CD4-positive, alpha-beta T cell (primary cell): ENCODE data around the gene MAGEB6. TPM values are rescaled to one million over a fixed set of nuclear protein-coding genes. Genes with fewer than 3 reads are reported as not detected.

ENCODE experiments used
- ATAC-seq: fragments of 200-7000 bp; cut with Tn5 transposase; one replicate; pipeline ENCODE4 v1.10.0; 2022; ENCODE audit warnings: mild to moderate bottlenecking; ENCODE audit not compliant: poor library complexity
- CTCF ChIA-PET: fragments of 350-600 bp; sonication (Branson Sonifier 250); formaldehyde crosslinking; loops from one replicate; lab custom pipeline; 2021; ENCODE audit warnings: antibody characterized with exemption, inconsistent platforms; lab: Charles Lee
- POLR2A ChIA-PET: fragments of 350-600 bp; sonication (Branson Sonifier 250); formaldehyde crosslinking; loops from one replicate; lab custom pipeline; 2021; ENCODE audit warnings: antibody characterized with exemption, inconsistent platforms; lab: Charles Lee
- DNase-seq, 14 experiments: peaks; one replicate each; pipeline ENCODE4 v3.0.0-alpha.2; 2013 to 2020; ENCODE audit warnings: mixed read lengths in 2 of 14
- H3K27ac ChIP-seq, 2 donors: one replicate each; pipeline versions ENCODE4 v1.5.1 to v1.7.0; 2013; ENCODE audit warnings: low read length in 2 of 2, low read depth in 1 of 2, mild to moderate bottlenecking in 1 of 2
- H3K27me3 ChIP-seq, 2 experiments: 1 replicate in 1 of 2; 2 replicates in 1 of 2; pipeline versions ENCODE4 v1.6.1 to v1.7.0; 2013; ENCODE audit warnings: low read length in 2 of 2, control low read depth in 1 of 2, mild to moderate bottlenecking in 1 of 2, moderate library complexity in 1 of 2; ENCODE audit not compliant: insufficient read depth in 2 of 2, control insufficient read depth in 1 of 2
- H3K36me3 ChIP-seq: one replicate; pipeline ENCODE4 v1.6.1; 2013; ENCODE audit warnings: low read length, control low read depth; ENCODE audit not compliant: insufficient read depth
- H3K4me1 ChIP-seq: one replicate; pipeline ENCODE4 v1.6.1; 2013; ENCODE audit warnings: low read length, control low read depth; ENCODE audit not compliant: insufficient read depth
- H3K4me3 ChIP-seq: one replicate; pipeline ENCODE4 v1.5.1; 2013; ENCODE audit warnings: mild to moderate bottlenecking, low read length, moderate library complexity
- H3K9me3 ChIP-seq, 2 experiments: 1 replicate in 1 of 2; 2 replicates in 1 of 2; pipeline versions ENCODE4 v1.6.1 to v1.7.0; 2013; ENCODE audit warnings: low read length in 2 of 2, mild to moderate bottlenecking in 2 of 2, control low read depth in 1 of 2, moderate library complexity in 1 of 2; ENCODE audit not compliant: control insufficient read depth in 1 of 2, insufficient read depth in 1 of 2
- H3K27ac Mint-ChIP-seq: one replicate; pipeline ENCODE4 v1.8.0; 2020; ENCODE audit warnings: mixed read lengths
- H3K27me3 Mint-ChIP-seq: one replicate; pipeline ENCODE4 v1.8.0; 2021; ENCODE audit warnings: mixed read lengths
- H3K36me3 Mint-ChIP-seq: one replicate; pipeline ENCODE4 v1.8.0; 2021; ENCODE audit warnings: low read depth, mixed read lengths
- H3K4me1 Mint-ChIP-seq: one replicate; pipeline ENCODE4 v1.8.0; 2021; ENCODE audit warnings: low read depth, mixed read lengths
- H3K4me3 Mint-ChIP-seq: one replicate; pipeline ENCODE4 v1.8.0; 2020; ENCODE audit warnings: mild to moderate bottlenecking, mixed read lengths
- H3K9me3 Mint-ChIP-seq: one replicate; pipeline ENCODE4 v1.8.0; 2020; ENCODE audit warnings: mixed read lengths
- CTCF ChIP-seq: fragments of 200-600 bp; IDR thresholded peaks from one replicate; pipeline ENCODE4 v1.8.0; 2022; ENCODE audit warnings: antibody characterized with exemption, mild to moderate bottlenecking
- intact Hi-C, 2 experiments: fragments of 100-400 bp; cut with DNase I in 1 of 2; cut with micrococcal nuclease in 1 of 2; formaldehyde crosslinking; loops; one replicate each; pipeline versions ENCODE4 v1.15.1 to v1.9.0; 2023 to 2025; cut with DNase I, micrococcal nuclease
- total RNA-seq, 174 experiments: library from RNA in 2 of 174; stranded (reverse) in 2 of 174; gene quantifications; one replicate each; pipeline ENCODE4 v1.2.3 and lab custom pipeline; 2021 to 2026

Gene MAGEB6
- total RNA-seq, 2 experiments from 2014 or later = not detected

GRCh38 chrX:26219351-26219750 lies 27.1 kb downstream of the MAGEB6 start:
- no peak for DNase-seq
- Mint-ChIP-seq H3K27me3 (no peaks in the 10 kb centered on the region), H3K9me3 (no peaks in the 10 kb centered on the region), H3K27ac (no peak overlapping the region), H3K4me3 (no peak overlapping the region), H3K4me1 (no peaks in the 10 kb centered on the region), H3K36me3 (no peaks in the 10 kb centered on the region)
- no peak for ATAC-seq
- TF ChIP-seq CTCF = no peak
- Histone ChIP-seq H3K27me3 (no peaks in the 10 kb centered on the region), H3K36me3 (no peaks in the 10 kb centered on the region), H3K27ac (no peak overlapping the region), H3K4me1 (no peaks in the 10 kb centered on the region), H3K4me3 (no peak overlapping the region), H3K9me3 (peaks cover 0 to 3% of the 10 kb centered on the region in 2 experiments)
- POLR2A ChIA-PET = no interaction called here
- CTCF ChIA-PET = no interaction called here
- intact Hi-C loops = no loop called here

DNA sequence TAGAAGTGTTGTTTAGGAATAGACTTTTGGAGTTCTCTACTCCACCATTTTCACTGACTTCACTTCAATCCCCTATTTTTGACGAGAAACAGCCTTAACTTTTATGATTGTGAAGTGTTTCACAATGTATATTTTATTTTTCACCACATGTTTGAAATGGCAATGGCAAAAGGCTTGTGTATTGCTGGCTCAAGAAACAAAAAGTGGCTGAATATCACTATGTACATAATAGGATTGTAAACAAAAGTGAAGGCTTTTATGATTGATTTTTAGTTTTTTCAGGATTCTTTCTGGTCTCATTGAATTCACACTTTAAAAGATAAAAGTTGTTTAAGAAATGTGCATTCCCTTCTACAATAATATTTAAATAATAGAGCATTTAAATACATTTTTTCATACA lies 41.9 kb downstream of the MAGEB6 start:
- no peaks in the 10 kb centered on the region for H3K4me1 Mint-ChIP-seq
- CTCF ChIA-PET = no interaction called here
- POLR2A ChIA-PET = no interaction called here
- Histone ChIP-seq H3K27me3 (no peaks in the 10 kb centered on the region), H3K4me3 (no peak overlapping the region), H3K4me1 (no peaks in the 10 kb centered on the region), H3K36me3 (no peaks in the 10 kb centered on the region), H3K27ac (no peak overlapping the region), H3K9me3 (no peaks in the 10 kb centered on the region)
- no peaks in the 10 kb centered on the region for H3K27me3 Mint-ChIP-seq
- no peak overlapping the region for H3K27ac Mint-ChIP-seq
- no peak overlapping the region for H3K4me3 Mint-ChIP-seq
- no peaks in the 10 kb centered on the region for H3K36me3 Mint-ChIP-seq
- H3K9me3 Mint-ChIP-seq = no peaks in the 10 kb centered on the region
- intact Hi-C loops = no loop called here
- DNase-seq = no peak
- ATAC-seq = no peak
- no peak for TF ChIP-seq CTCF

Other genes with a start within 250 kb of the MAGEB6 start
- not detected for gene MAGEB18, start 54.1 kb upstream of the MAGEB6 start, total RNA-seq
- gene MAGEB6B, start 31.8 kb upstream of the MAGEB6 start, total RNA-seq = not detected
- gene MAGEB5, start 23.7 kb downstream of the MAGEB6 start, total RNA-seq = not detected